HG02642 (cell line): ENCODE data around the gene RNF146.

Experiments
- ATAC-seq: cut with Tn5 transposase; IDR thresholded peaks from one replicate; pipeline ENCODE4 v1.9.1; 2021; ENCODE audit warnings: mild to moderate bottlenecking; ENCODE audit not compliant: unreplicated experiment, poor library complexity

The RNF146 gene

GRCh38 chr6:127332383-127332961, 65.8 kb downstream of the RNF146 start:
- ATAC-seq = no peak
